Measurements from ENCODE around the gene GABRB2.

The GABRB2 gene

GRCh38 chr5:161397448-161397847, 149.1 kb downstream of the GABRB2 start:
- Histone ChIP-seq H3K27ac (ENCODE audit: low read depth in 2 of 2, low read length in 2 of 2) (no peak overlapping the region), H3K4me3 (ENCODE audit: low read length in 2 of 2) (no peak overlapping the region), H3K36me3 (ENCODE audit: control insufficient read depth in 2 of 2, insufficient read depth in 2 of 2, low read length in 2 of 2) (no peaks in the 10 kb centered on the region), H3K9me3 (ENCODE audit: control insufficient read depth in 2 of 2, low read length in 2 of 2) (no peaks in the 10 kb centered on the region), H3K4me1 (ENCODE audit: control insufficient read depth in 2 of 2, insufficient read depth in 2 of 2, low read length in 2 of 2) (no peaks in the 10 kb centered on the region), H3K27me3 (ENCODE audit: control insufficient read depth in 2 of 2, insufficient read depth in 2 of 2, low read length in 2 of 2) (no peaks in the 10 kb centered on the region), H3K9ac (ENCODE audit: low read depth in 1 of 2, low read length in 2 of 2) (no peak overlapping the region)

GRCh38 chr5:161396171-161396570, 150.4 kb downstream of the GABRB2 start:
- Histone ChIP-seq H3K36me3 (ENCODE audit: control insufficient read depth in 2 of 2, insufficient read depth in 2 of 2, low read length in 2 of 2) (no peaks in the 10 kb centered on the region), H3K27ac (ENCODE audit: low read depth in 2 of 2, low read length in 2 of 2) (no peak overlapping the region), H3K4me1 (ENCODE audit: control insufficient read depth in 2 of 2, insufficient read depth in 2 of 2, low read length in 2 of 2) (no peaks in the 10 kb centered on the region)

DNA sequence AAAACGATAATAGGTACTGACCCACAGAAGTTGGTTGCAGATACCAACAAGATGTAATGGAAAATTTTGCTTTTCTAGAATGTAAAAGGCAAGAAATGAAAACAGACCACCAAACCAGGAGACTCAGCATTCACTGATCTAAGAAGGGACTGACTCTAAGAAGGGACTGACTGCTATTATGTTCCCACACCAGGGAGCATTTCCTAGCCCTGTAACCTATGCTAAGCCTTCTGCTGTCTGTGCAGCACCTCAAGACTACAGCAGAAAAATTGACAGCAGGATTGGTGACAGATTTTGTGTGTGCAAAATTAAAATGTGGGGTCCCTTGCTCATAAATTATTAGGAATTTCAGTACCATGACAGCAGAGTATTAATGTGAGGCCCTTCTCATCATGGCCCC, 154.8 kb downstream of the GABRB2 start:
- no peaks in the 10 kb centered on the region for H3K4me1 ChIP-seq (ENCODE audit: control insufficient read depth in 2 of 2, insufficient read depth in 2 of 2, low read length in 2 of 2)
- H3K27me3 ChIP-seq (ENCODE audit: control insufficient read depth in 2 of 2, insufficient read depth in 2 of 2, low read length in 2 of 2) = no peaks in the 10 kb centered on the region
- H3K9me3 ChIP-seq (ENCODE audit: control insufficient read depth in 2 of 2, low read length in 2 of 2) = no peaks in the 10 kb centered on the region
- no peak overlapping the region for H3K27ac ChIP-seq (ENCODE audit: low read depth in 2 of 2, low read length in 2 of 2)
- no peak overlapping the region for H3K9ac ChIP-seq (ENCODE audit: low read depth in 1 of 2, low read length in 2 of 2)
- no peak overlapping the region for H3K4me3 ChIP-seq (ENCODE audit: low read length in 2 of 2)
- no peaks in the 10 kb centered on the region for H3K36me3 ChIP-seq (ENCODE audit: control insufficient read depth in 2 of 2, insufficient read depth in 2 of 2, low read length in 2 of 2)

More at GRCh38 chr5:161396171-161396570, 150.4 kb downstream of the GABRB2 start:
- Histone ChIP-seq H3K9ac (ENCODE audit: low read depth in 1 of 2, low read length in 2 of 2) (no peak overlapping the region), H3K27me3 (ENCODE audit: control insufficient read depth in 2 of 2, insufficient read depth in 2 of 2, low read length in 2 of 2) (no peaks in the 10 kb centered on the region), H3K9me3 (ENCODE audit: control insufficient read depth in 2 of 2, low read length in 2 of 2) (no peaks in the 10 kb centered on the region), H3K4me3 (ENCODE audit: low read length in 2 of 2) (no peak overlapping the region)

- H3K27me3 ChIP-seq (ENCODE audit: control insufficient read depth in 2 of 2, insufficient read depth in 2 of 2, low read length in 2 of 2) = no peaks in the 10 kb centered on the region
- H3K4me3 ChIP-seq (ENCODE audit: low read length in 2 of 2) = no peak overlapping the region
- no peaks in the 10 kb centered on the region for H3K4me1 ChIP-seq (ENCODE audit: control insufficient read depth in 2 of 2, insufficient read depth in 2 of 2, low read length in 2 of 2)
- no peaks in the 10 kb centered on the region for H3K36me3 ChIP-seq (ENCODE audit: control insufficient read depth in 2 of 2, insufficient read depth in 2 of 2, low read length in 2 of 2)
- H3K9ac ChIP-seq (ENCODE audit: low read depth in 1 of 2, low read length in 2 of 2) = no peak overlapping the region
- no peak overlapping the region for H3K27ac ChIP-seq (ENCODE audit: low read depth in 2 of 2, low read length in 2 of 2)
- no peaks in the 10 kb centered on the region for H3K9me3 ChIP-seq (ENCODE audit: control insufficient read depth in 2 of 2, low read length in 2 of 2)
Measured at GRCh38 chr5:161391016-161391415, 155.5 kb downstream of the GABRB2 start.

- H3K27ac ChIP-seq (ENCODE audit: low read depth in 2 of 2, low read length in 2 of 2) = no peak overlapping the region
- H3K27me3 ChIP-seq (ENCODE audit: control insufficient read depth in 2 of 2, insufficient read depth in 2 of 2, low read length in 2 of 2) = no peaks in the 10 kb centered on the region
- H3K9me3 ChIP-seq (ENCODE audit: control insufficient read depth in 2 of 2, low read length in 2 of 2) = no peaks in the 10 kb centered on the region
- no peak overlapping the region for H3K4me3 ChIP-seq (ENCODE audit: low read length in 2 of 2)
- no peaks in the 10 kb centered on the region for H3K4me1 ChIP-seq (ENCODE audit: control insufficient read depth in 2 of 2, insufficient read depth in 2 of 2, low read length in 2 of 2)
- H3K9ac ChIP-seq (ENCODE audit: low read depth in 1 of 2, low read length in 2 of 2) = no peak overlapping the region
- H3K36me3 ChIP-seq (ENCODE audit: control insufficient read depth in 2 of 2, insufficient read depth in 2 of 2, low read length in 2 of 2) = no peaks in the 10 kb centered on the region
Measured at GRCh38 chr5:161387121-161387520, 159.4 kb downstream of the GABRB2 start.

DNA sequence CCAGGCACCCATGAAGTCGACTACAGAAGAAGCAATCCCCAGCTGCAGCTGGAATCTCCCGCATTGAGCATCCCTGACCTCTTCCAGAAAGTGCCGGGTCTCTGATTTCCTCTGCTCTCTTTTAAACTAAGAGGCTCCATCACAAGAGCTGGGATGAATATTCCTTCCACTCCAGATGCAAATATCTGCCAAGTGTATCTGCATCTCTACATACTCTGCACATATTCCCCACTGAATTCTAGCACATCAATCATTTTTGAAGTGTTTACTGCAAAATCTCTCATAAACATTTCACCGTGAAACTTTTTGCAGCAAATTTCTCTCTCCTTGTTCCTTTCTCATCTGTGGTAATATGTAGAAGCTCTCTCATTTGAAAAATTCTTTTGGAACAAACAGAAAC, 161.5 kb downstream of the GABRB2 start:
- Histone ChIP-seq H3K36me3 (ENCODE audit: control insufficient read depth in 2 of 2, insufficient read depth in 2 of 2, low read length in 2 of 2) (no peaks in the 10 kb centered on the region), H3K4me1 (ENCODE audit: control insufficient read depth in 2 of 2, insufficient read depth in 2 of 2, low read length in 2 of 2) (no peaks in the 10 kb centered on the region), H3K27me3 (ENCODE audit: control insufficient read depth in 2 of 2, insufficient read depth in 2 of 2, low read length in 2 of 2) (no peaks in the 10 kb centered on the region), H3K9ac (ENCODE audit: low read depth in 1 of 2, low read length in 2 of 2) (no peak overlapping the region), H3K27ac (ENCODE audit: low read depth in 2 of 2, low read length in 2 of 2) (no peak overlapping the region), H3K9me3 (ENCODE audit: control insufficient read depth in 2 of 2, low read length in 2 of 2) (no peaks in the 10 kb centered on the region), H3K4me3 (ENCODE audit: low read length in 2 of 2) (no peak overlapping the region)

DNA sequence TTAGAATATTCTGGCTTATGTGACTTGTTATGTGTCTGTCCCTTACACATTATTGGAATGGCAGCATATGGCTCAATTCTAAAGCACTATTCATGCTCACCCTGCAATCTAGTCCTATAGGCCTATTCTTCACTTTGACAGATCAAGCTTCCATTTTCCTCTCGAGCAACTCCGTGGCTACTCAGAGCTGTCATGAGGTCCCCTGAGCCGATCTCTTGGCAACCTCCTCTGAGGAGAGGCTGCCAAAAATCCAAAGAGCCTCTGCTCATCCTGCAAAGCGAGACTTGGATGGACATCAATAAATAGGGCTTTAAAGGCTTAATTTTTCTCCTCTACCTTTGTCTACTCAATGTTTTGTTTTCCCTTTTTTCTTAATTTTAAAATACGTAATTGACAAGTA, 163.8 kb downstream of the GABRB2 start:
- Histone ChIP-seq H3K9ac (ENCODE audit: low read depth in 1 of 2, low read length in 2 of 2) (no peak overlapping the region), H3K9me3 (ENCODE audit: control insufficient read depth in 2 of 2, low read length in 2 of 2) (no peaks in the 10 kb centered on the region), H3K27ac (ENCODE audit: low read depth in 2 of 2, low read length in 2 of 2) (no peak overlapping the region), H3K4me3 (ENCODE audit: low read length in 2 of 2) (no peak overlapping the region), H3K36me3 (ENCODE audit: control insufficient read depth in 2 of 2, insufficient read depth in 2 of 2, low read length in 2 of 2) (no peaks in the 10 kb centered on the region), H3K27me3 (ENCODE audit: control insufficient read depth in 2 of 2, insufficient read depth in 2 of 2, low read length in 2 of 2) (no peaks in the 10 kb centered on the region), H3K4me1 (ENCODE audit: control insufficient read depth in 2 of 2, insufficient read depth in 2 of 2, low read length in 2 of 2) (no peaks in the 10 kb centered on the region)

- H3K36me3 ChIP-seq (ENCODE audit: control insufficient read depth in 2 of 2, insufficient read depth in 2 of 2, low read length in 2 of 2) = no peaks in the 10 kb centered on the region
- H3K27me3 ChIP-seq (ENCODE audit: control insufficient read depth in 2 of 2, insufficient read depth in 2 of 2, low read length in 2 of 2) = no peaks in the 10 kb centered on the region
- no peaks in the 10 kb centered on the region for H3K9me3 ChIP-seq (ENCODE audit: control insufficient read depth in 2 of 2, low read length in 2 of 2)
- H3K4me1 ChIP-seq (ENCODE audit: control insufficient read depth in 2 of 2, insufficient read depth in 2 of 2, low read length in 2 of 2) = no peaks in the 10 kb centered on the region
- H3K9ac ChIP-seq (ENCODE audit: low read depth in 1 of 2, low read length in 2 of 2) = no peak overlapping the region
- H3K27ac ChIP-seq (ENCODE audit: low read depth in 2 of 2, low read length in 2 of 2) = no peak overlapping the region
- no peak overlapping the region for H3K4me3 ChIP-seq (ENCODE audit: low read length in 2 of 2)
Measured at GRCh38 chr5:161380486-161380885, 166.0 kb downstream of the GABRB2 start.

DNA sequence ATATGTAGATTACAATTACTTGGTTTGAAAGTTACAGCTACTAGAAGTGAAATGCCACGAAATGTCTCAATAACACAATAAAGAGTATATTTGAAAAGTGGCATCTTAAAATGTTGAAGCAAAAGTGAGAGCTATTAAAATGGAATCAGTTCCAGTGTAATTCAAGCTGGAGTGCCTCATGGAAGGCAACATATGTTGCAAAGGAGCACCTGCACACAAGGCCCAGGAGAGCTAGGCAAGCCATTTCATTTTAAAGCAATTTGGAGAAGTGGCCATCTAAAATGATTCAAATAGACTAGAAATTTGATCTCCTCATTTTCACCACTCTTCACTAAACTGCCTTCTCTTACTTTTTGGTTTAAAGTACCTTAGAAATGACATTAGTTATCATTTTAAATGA, 167.8 kb downstream of the GABRB2 start:
- no peak overlapping the region for H3K9ac ChIP-seq (ENCODE audit: low read depth in 1 of 2, low read length in 2 of 2)
- no peak overlapping the region for H3K4me3 ChIP-seq (ENCODE audit: low read length in 2 of 2)
- H3K36me3 ChIP-seq (ENCODE audit: control insufficient read depth in 2 of 2, insufficient read depth in 2 of 2, low read length in 2 of 2) = no peaks in the 10 kb centered on the region
- H3K27me3 ChIP-seq (ENCODE audit: control insufficient read depth in 2 of 2, insufficient read depth in 2 of 2, low read length in 2 of 2) = no peaks in the 10 kb centered on the region
- no peaks in the 10 kb centered on the region for H3K4me1 ChIP-seq (ENCODE audit: control insufficient read depth in 2 of 2, insufficient read depth in 2 of 2, low read length in 2 of 2)
- H3K9me3 ChIP-seq (ENCODE audit: control insufficient read depth in 2 of 2, low read length in 2 of 2) = no peaks in the 10 kb centered on the region
- H3K27ac ChIP-seq (ENCODE audit: low read depth in 2 of 2, low read length in 2 of 2) = no peak overlapping the region

DNA sequence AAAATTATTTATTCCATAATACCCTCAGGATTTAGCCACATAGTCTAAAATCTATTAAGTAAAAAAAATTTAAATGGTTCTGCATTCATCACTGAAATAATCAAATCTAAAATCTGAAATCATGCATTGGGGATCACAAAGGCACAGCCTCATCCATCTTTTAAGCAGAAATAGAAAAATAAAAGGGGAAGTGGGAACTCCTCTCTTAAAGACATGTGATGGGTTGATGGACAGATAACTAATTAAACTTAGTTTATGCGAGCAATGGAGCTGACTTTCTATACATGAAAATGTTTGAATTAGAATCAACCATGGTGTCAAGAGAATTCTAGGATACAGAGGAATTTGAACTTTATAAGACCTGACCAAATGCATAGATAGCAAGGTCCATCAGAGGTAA, 170.5 kb downstream of the GABRB2 start:
- Histone ChIP-seq H3K4me3 (ENCODE audit: low read length in 2 of 2) (no peak overlapping the region), H3K27me3 (ENCODE audit: control insufficient read depth in 2 of 2, insufficient read depth in 2 of 2, low read length in 2 of 2) (no peaks in the 10 kb centered on the region), H3K4me1 (ENCODE audit: control insufficient read depth in 2 of 2, insufficient read depth in 2 of 2, low read length in 2 of 2) (no peaks in the 10 kb centered on the region), H3K9me3 (ENCODE audit: control insufficient read depth in 2 of 2, low read length in 2 of 2) (no peaks in the 10 kb centered on the region), H3K36me3 (ENCODE audit: control insufficient read depth in 2 of 2, insufficient read depth in 2 of 2, low read length in 2 of 2) (no peaks in the 10 kb centered on the region), H3K9ac (ENCODE audit: low read depth in 1 of 2, low read length in 2 of 2) (no peak overlapping the region), H3K27ac (ENCODE audit: low read depth in 2 of 2, low read length in 2 of 2) (no peak overlapping the region)

- no peak overlapping the region for H3K27ac ChIP-seq (ENCODE audit: low read depth in 2 of 2, low read length in 2 of 2)
- H3K9me3 ChIP-seq (ENCODE audit: control insufficient read depth in 2 of 2, low read length in 2 of 2) = no peaks in the 10 kb centered on the region
- no peak overlapping the region for H3K9ac ChIP-seq (ENCODE audit: low read depth in 1 of 2, low read length in 2 of 2)
- no peaks in the 10 kb centered on the region for H3K36me3 ChIP-seq (ENCODE audit: control insufficient read depth in 2 of 2, insufficient read depth in 2 of 2, low read length in 2 of 2)
- H3K4me3 ChIP-seq (ENCODE audit: low read length in 2 of 2) = no peak overlapping the region
- H3K27me3 ChIP-seq (ENCODE audit: control insufficient read depth in 2 of 2, insufficient read depth in 2 of 2, low read length in 2 of 2) = no peaks in the 10 kb centered on the region
- no peaks in the 10 kb centered on the region for H3K4me1 ChIP-seq (ENCODE audit: control insufficient read depth in 2 of 2, insufficient read depth in 2 of 2, low read length in 2 of 2)
Measured at GRCh38 chr5:161373345-161373707, 173.2 kb downstream of the GABRB2 start.
